ENCODE measurements around the gene CCDC159. TPM values are rescaled to one million over a fixed set of nuclear protein-coding genes. Genes with fewer than 3 reads are reported as not detected.

The CCDC159 gene
- total and polyA plus RNA-seq, 2 of the 13 experiments (the other 11 are each of a cell fraction or from before 2014, with no cell fraction given) = 1.7 to 6.3 TPM

DNA sequence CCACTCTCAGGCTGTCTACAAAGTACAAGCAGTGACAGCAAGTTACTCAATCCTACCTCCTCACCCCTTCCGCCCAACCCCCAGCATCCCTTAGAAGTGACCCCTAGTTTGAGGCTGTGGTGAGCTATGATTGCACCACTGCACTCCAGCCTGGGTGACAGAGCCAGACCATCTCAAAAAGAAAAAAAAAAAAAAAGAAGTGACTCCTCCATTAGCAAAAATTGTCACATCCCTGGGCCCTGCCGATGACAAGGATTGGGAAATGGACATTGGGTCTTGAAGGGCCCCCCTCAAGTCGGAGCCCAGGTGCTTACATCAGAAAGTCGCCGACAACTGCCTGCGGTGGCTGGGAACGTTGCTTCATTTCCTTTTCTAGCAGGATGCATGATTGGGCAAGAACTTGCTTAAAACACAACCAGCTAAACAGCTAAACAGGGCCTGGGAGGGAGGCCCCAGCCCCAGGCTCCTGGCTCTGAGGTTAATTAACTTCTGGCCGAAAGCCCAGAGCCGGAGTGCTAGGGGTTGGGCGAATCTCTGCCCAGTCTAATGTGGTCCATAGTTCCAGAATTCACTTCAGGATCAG lies 22.1 kb upstream of the CCDC159 start (continued):
- TF ChIP-seq ZMAT3 (CRISPR knock-in tag; conservative IDR thresholded peaks at IDR 0.05) (no peak), ZNF589 (CRISPR knock-in tag; conservative IDR thresholded peaks at IDR 0.05) (no peak), ZBED4 (CRISPR knock-in tag; IDR thresholded peaks at IDR 0.05; ENCODE audit: borderline replicate concordance) (no peak), JDP2 (CRISPR knock-in tag; IDR thresholded peaks at IDR 0.05; ENCODE audit: borderline replicate concordance) (no peak), POGZ (CRISPR knock-in tag; IDR thresholded peaks at IDR 0.05) (0 out of 2 replicates have a peak, but pooled peaks have one; percentile 28), MYNN (CRISPR knock-in tag; IDR thresholded peaks at IDR 0.05; ENCODE audit: low read depth) (no peak), CREBL2 (CRISPR knock-in tag; IDR thresholded peaks at IDR 0.05; ENCODE audit: borderline replicate concordance) (no peak), ZNF784 (CRISPR knock-in tag; IDR thresholded peaks at IDR 0.05; ENCODE audit: borderline replicate concordance) (no peak), ONECUT2 (CRISPR knock-in tag; IDR thresholded peaks at IDR 0.05) (no peak), MED1 (CRISPR knock-in tag; IDR thresholded peaks at IDR 0.05) (peak; percentile 76), SUZ12 (IDR thresholded peaks at IDR 0.05; ENCODE audit: low read depth, low read length) (no peak), GTF2F1 (IDR thresholded peaks at IDR 0.05; ENCODE audit: low read length) (no peak)
- TF ChIP-seq, protein P1, sequence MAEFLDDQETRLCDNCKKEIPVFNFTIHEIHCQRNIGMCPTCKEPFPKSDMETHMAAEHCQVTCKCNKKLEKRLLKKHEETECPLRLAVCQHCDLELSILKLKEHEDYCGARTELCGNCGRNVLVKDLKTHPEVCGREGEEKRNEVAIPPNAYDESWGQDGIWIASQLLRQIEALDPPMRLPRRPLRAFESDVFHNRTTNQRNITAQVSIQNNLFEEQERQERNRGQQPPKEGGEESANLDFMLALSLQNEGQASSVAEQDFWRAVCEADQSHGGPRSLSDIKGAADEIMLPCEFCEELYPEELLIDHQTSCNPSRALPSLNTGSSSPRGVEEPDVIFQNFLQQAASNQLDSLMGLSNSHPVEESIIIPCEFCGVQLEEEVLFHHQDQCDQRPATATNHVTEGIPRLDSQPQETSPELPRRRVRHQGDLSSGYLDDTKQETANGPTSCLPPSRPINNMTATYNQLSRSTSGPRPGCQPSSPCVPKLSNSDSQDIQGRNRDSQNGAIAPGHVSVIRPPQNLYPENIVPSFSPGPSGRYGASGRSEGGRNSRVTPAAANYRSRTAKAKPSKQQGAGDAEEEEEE (CRISPR knock-in tag; IDR thresholded peaks at IDR 0.05; ENCODE audit: borderline replicate concordance) = no peak
- TF ChIP-seq, protein P2, sequence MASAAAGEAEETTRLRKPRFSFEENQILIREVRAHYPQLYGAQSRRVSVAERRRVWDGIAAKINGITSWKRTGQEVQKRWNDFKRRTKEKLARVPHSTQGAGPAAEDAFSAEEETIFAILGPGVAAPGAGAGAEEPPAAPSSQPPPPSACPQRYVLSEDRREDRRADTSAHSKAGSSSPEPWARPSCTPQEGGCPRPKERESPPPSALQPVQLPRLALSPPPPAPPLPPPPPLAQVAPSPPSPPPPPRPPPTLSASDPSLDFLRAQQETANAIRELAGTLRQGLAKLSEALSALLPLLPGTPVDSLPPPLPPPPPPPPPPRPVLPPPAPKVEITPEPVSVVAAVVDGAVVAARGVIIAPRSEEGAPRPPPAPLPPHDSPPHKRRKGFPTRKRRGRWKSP (CRISPR knock-in tag; IDR thresholded peaks at IDR 0.05) = 0 out of 2 replicates have a peak, but pooled peaks have one; percentile 28
- TF ChIP-seq, protein P3, sequence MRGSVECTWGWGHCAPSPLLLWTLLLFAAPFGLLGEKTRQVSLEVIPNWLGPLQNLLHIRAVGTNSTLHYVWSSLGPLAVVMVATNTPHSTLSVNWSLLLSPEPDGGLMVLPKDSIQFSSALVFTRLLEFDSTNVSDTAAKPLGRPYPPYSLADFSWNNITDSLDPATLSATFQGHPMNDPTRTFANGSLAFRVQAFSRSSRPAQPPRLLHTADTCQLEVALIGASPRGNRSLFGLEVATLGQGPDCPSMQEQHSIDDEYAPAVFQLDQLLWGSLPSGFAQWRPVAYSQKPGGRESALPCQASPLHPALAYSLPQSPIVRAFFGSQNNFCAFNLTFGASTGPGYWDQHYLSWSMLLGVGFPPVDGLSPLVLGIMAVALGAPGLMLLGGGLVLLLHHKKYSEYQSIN (CRISPR knock-in tag; IDR thresholded peaks at IDR 0.05; ENCODE audit: borderline replicate concordance) = no peak
- TF ChIP-seq, protein P4, sequence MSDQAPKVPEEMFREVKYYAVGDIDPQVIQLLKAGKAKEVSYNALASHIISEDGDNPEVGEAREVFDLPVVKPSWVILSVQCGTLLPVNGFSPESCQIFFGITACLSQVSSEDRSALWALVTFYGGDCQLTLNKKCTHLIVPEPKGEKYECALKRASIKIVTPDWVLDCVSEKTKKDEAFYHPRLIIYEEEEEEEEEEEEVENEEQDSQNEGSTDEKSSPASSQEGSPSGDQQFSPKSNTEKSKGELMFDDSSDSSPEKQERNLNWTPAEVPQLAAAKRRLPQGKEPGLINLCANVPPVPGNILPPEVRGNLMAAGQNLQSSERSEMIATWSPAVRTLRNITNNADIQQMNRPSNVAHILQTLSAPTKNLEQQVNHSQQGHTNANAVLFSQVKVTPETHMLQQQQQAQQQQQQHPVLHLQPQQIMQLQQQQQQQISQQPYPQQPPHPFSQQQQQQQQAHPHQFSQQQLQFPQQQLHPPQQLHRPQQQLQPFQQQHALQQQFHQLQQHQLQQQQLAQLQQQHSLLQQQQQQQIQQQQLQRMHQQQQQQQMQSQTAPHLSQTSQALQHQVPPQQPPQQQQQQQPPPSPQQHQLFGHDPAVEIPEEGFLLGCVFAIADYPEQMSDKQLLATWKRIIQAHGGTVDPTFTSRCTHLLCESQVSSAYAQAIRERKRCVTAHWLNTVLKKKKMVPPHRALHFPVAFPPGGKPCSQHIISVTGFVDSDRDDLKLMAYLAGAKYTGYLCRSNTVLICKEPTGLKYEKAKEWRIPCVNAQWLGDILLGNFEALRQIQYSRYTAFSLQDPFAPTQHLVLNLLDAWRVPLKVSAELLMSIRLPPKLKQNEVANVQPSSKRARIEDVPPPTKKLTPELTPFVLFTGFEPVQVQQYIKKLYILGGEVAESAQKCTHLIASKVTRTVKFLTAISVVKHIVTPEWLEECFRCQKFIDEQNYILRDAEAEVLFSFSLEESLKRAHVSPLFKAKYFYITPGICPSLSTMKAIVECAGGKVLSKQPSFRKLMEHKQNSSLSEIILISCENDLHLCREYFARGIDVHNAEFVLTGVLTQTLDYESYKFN (CRISPR knock-in tag; conservative IDR thresholded peaks at IDR 0.05) = peak; percentile 78
